Stimulated activated CD8-positive, alpha-beta memory T cell treated with anti-CD3 and anti-CD28 coated beads, Interleukin-4, amount 100 ng/mL, for 48 hours (primary cell): ENCODE data around the gene PACS2.

Experiments used
- DNase-seq: peaks from one replicate; pipeline ENCODE4 v3.0.0-alpha.2; 2020

The PACS2 gene

GRCh38 chr14:105430042-105430441 lies 115.5 kb downstream of the PACS2 start:
- no peak for DNase-seq

DNA sequence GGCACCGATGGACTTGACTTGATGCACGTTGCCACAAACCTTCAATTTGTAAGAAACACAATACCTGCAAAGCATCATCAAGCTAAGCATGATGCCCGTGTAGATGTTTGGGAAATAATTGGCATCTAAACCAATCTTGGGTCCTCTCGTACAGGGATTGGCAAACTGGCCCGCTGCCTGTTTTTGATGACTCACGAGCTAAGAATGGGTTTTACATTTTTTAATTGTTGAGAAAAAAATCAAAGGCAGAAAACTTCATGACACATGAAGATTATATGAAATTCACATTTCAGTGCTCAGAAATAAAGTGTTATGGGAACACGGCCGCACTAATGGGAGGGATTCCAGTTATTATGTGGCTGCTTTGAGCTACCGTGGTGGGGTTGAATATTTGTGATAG lies 116.0 kb downstream of the PACS2 start:
- no peak for DNase-seq

DNA sequence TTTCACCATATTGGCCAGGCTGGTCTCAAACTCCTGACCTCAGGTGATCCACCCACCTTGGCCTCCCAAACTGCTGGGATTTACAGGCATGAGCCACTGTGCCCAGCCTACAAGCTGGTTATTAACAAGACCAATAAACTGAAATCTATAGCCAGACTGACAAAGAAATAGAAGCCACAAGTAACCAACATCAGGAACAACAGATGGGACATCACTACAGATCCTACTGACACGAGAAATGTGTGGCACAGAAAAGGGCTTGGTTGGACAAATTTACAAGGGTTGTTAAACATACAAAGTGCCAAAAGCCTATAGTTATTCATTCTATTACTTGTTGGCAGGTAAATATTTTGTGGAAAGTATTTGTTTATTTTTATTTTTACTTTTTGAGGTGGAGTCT lies 116.7 kb downstream of the PACS2 start:
- DNase-seq, result no peak

DNA sequence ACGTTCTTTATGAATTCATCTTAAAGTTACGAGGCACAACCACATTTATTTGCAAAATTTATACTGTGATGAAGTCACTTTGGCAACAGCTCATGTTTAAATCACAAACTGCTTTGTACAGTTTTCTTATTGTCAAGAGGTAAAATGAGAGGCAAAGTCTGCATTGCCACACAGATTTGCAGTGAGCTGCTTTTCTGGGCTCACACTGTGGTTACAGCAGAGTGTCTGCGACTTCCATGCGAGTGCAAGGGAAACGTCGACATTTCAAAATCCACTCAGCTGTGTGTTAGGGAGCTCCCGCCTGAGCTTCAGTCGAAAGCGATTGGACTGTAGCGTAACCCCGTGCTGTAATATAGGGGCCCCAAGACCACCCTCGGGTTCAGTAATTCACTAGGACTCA lies 118.1 kb downstream of the PACS2 start:
- DNase-seq, result no peak

DNA sequence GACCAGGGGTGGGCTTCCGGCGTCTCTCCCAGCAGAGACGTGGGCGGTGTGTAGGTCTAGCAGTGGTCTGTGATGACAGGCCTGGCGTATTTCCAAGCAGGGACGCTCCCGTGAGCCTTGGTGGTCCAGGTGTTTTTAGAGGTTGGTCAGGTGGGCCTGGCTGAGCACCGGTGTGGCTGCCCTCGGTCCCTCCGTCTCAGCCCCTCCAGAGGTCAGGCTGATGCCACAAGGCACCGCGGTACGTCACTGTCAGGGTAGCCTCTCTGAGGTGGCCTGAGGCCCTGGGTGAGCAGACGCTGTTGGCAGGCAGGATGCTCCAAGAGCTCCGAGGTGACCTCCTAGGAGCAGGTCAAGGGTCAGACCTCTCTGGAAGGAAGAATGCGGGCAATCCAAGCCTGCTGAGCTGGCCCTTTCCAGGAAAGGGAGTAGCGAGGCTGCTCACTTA lies 118.6 kb downstream of the PACS2 start:
- no peak for DNase-seq

- no peak for DNase-seq
Observed at GRCh38 chr14:105436402-105436801, 121.9 kb downstream of the PACS2 start.

DNA sequence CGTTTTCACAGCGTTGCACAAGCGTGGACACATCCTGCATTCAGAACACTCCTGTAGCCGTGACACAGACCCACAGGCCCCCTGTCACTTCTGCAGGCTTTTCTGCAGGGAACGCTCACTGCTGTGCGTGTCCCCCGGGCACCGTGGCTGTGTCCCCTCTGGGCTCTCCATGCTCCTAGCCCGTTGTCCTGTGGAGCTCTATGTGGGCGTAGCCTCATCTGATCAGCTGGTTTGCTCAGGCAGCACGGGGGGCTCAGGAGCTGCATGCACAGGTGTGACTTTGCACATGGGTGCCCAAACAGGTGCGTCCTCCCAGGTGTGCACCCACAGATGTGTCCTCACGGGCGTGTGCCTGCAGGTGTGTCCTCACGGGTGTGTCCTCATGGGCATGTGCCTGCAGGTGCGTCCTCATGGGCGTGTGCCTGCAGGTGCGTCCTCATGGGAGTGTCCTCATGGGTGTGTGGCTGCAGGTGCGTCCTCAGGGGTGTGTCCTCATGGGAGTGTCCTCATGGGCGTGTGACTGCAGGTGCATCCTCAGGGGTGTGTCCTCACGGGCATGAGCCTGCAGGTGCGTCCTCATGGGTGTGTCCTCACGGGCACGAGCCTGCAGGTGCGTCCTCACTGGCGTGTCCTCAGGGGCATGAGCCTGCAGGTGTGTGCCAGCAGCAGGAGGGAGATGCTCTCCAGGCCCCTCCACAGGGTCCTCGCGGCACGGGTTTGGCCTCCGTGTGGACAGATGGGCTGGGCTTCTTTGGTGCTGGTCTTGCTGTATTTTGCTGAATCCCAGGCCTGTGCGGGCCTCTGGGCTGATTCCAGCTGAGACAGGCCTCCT lies 122.6 kb downstream of the PACS2 start:
- DNase-seq, result no peak

- no peak for DNase-seq
Observed at GRCh38 chr14:105437723-105438500, 123.4 kb downstream of the PACS2 start.

GRCh38 chr14:105439179-105439578 lies 124.6 kb downstream of the PACS2 start:
- no peak for DNase-seq

- DNase-seq, result no peak
Observed at GRCh38 chr14:105439710-105440553, 125.4 kb downstream of the PACS2 start.

GRCh38 chr14:105440554-105440900 lies 126.0 kb downstream of the PACS2 start:
- no peak for DNase-seq

DNA sequence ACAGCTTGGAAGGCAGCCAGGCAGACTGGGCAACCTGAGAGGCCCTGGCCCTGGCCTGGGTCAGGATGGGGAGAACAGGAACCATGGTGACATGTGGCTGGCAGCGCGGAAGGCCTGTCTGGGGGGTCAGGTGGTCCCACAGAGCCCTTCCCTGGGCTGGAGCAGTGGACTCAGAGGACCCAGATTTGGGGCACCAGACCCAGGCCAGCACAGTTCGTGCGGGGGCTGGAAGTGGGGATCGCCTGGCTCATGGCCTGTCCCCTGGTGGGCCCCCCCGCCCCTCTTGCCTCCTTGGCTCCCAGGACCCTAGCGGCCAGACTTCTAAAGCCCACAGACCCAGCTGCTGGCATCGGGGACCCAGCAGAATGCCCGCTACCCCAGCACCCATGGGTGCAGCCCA lies 126.4 kb downstream of the PACS2 start:
- no peak for DNase-seq

DNA sequence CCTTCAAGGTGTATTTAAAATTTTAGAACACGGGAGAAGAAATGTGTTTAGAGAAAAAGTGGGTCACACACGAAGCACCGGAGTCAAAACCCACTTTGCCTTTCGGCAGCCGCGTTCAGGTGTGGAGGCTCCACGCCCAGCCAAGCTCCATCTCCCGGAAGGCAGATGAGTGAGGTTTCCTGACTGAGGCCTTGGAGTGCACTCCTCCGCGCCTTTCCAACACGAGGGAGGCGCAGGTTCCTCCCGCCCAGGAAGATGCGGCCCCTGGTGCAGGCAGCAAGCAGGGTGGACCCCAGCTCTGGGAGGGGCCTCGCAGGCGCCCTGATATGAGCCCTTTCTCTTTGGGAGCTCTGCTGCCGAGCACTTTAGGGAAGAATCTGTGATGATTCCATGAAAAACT lies 127.6 kb downstream of the PACS2 start:
- DNase-seq, result no peak

DNA sequence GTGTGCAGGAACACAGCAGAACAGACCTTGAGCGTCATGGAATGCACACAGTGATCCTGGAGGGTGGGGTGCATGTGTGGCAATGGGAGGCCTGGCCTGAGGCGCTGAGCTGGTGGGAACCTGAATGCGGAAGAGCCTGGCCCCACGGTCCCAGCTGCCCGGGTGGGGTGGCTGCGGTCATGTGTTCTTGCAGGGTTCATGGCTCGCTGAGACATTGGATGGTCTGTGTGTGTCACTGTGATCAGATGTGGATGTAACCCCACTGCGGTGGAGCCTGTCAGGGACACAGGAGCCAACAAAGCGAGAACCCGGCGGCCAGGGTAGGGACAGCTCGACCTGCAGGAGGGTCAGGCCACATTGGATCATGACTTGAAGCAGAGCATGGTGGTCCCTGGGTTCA lies 128.3 kb downstream of the PACS2 start:
- DNase-seq, result no peak

GRCh38 chr14:105444859-105445258 lies 130.3 kb downstream of the PACS2 start:
- no peak for DNase-seq

- no peak for DNase-seq
Observed at GRCh38 chr14:105445290-105445689, 130.7 kb downstream of the PACS2 start.

DNA sequence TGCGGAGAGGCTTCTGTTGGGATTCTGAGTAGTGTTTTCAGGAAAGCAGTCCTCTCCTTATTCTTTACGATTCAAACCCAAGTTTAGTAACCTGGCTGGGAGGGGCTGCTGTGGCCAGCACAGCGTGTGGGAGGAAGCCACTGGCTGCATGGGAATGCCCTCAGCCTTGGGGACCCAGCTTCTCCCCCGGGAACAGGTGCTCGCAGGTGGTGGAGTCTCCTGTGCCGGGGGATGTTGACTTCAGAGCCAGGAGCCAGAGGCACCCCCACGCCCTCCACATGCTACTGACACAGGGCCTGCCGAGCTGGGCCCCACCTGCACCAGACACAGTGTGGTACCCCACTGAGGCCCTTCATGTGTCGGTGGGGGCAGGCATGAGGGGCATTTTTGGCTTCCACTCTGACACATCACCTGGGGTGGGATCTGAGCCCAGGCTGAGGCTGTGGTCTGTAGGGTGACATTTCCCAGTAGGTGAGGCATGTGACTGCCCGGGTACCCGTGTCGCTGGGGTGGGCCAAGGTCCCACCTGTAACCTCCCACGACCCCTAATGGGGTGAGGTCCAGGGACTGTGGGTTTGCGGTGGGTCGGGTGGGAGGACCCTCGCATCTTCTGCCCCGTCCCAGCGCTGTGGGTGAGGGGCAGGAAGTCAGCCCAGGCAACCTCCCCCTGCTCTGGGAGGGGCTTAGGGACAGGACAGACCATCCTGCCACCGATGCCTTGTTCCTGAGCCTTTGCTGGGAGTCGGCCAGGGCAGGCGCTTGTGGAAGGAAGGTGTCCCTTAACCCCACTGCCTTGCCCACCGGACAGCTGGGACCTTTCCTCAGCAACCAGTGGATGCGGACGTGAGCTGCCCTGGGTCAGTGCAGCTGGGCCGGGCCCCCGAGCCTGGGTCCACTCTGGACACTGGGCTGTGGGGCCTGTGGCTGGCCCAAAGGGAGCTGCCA lies 131.6 kb downstream of the PACS2 start:
- no peak for DNase-seq

- DNase-seq, result no peak
Observed at GRCh38 chr14:105446971-105447370, 132.4 kb downstream of the PACS2 start.
